GM23338 (cell line): ENCODE data around the gene ZNF648. TPM values are rescaled to one million over a fixed set of nuclear protein-coding genes. Genes with fewer than 3 reads are reported as not detected.

Experiments
- ATAC-seq: fragments of 200-7000 bp; cut with Tn5 transposase; 3 replicates; pipeline ENCODE4 v1.9.1; 2020
- DNase-seq: peaks from one replicate; pipeline ENCODE4 v3.0.0-alpha.2; 2015; ENCODE audit warnings: low spot score
- H2AFZ ChIP-seq: fragments of 200-600 bp; sonication (generic); 2 replicates; pipeline ENCODE4 v1.8.0; 2016; ENCODE audit warnings: antibody characterized with exemption, mild to moderate bottlenecking, moderate library complexity
- H3F3A ChIP-seq: fragments of 200-600 bp; sonication (generic); replicated peaks from 2 replicates; pipeline ENCODE4 v1.8.0; 2017; ENCODE audit warnings: antibody characterized with exemption, mixed run types, low read depth
- H3K27ac ChIP-seq: fragments of 200-600 bp; sonication (generic); 2 replicates; pipeline ENCODE4 v1.6.1; 2016; ENCODE audit warnings: low read depth
- H3K27me3 ChIP-seq: fragments of 200-600 bp; sonication (generic); 2 replicates; pipeline ENCODE4 v1.8.0; 2016; ENCODE audit warnings: mild to moderate bottlenecking, mixed run types, moderate library complexity; ENCODE audit not compliant: insufficient read depth
- H3K36me3 ChIP-seq: fragments of 200-600 bp; sonication (generic); 2 replicates; pipeline ENCODE4 v1.8.0; 2016; ENCODE audit warnings: mild to moderate bottlenecking; ENCODE audit not compliant: insufficient read depth
- H3K4me1 ChIP-seq: fragments of 200-600 bp; sonication (generic); 2 replicates; pipeline ENCODE4 v1.8.0; 2016; ENCODE audit warnings: mild to moderate bottlenecking, moderate library complexity; ENCODE audit not compliant: insufficient read depth
- H3K4me2 ChIP-seq: fragments of 200-600 bp; sonication (generic); 2 replicates; pipeline ENCODE4 v1.7.1; 2017; ENCODE audit warnings: mixed run types
- H3K4me3 ChIP-seq: fragments of 200-600 bp; sonication (generic); 2 replicates; pipeline ENCODE4 v1.6.1; 2016; ENCODE audit warnings: mixed run types
- H3K79me2 ChIP-seq: fragments of 200-600 bp; sonication (generic); replicated peaks from 2 replicates; pipeline ENCODE4 v1.8.0; 2017; ENCODE audit warnings: mild to moderate bottlenecking; ENCODE audit not compliant: insufficient read depth
- H3K9me2 ChIP-seq: fragments of 200-600 bp; sonication (generic); 2 replicates; pipeline ENCODE4 v1.8.0; 2017; ENCODE audit not compliant: insufficient read depth
- H4K20me1 ChIP-seq: fragments of 200-600 bp; sonication (generic); replicated peaks from 2 replicates; pipeline ENCODE4 v1.8.0; 2017; ENCODE audit warnings: mild to moderate bottlenecking; ENCODE audit not compliant: insufficient read depth
- H3K27ac Mint-ChIP-seq: 2 replicates; pipeline ENCODE4 v1.8.0; 2020; ENCODE audit warnings: inconsistent platforms, mild to moderate bottlenecking, moderate library complexity, mixed read lengths
- H3K27me3 Mint-ChIP-seq: 3 replicates; pipeline ENCODE4 v1.8.0; 2022; ENCODE audit warnings: low read depth, mild to moderate bottlenecking, moderate library complexity, mixed read lengths, inconsistent platforms; ENCODE audit not compliant: insufficient read depth, poor library complexity
- H3K36me3 Mint-ChIP-seq: 3 replicates; pipeline ENCODE4 v1.8.0; 2021; ENCODE audit warnings: low read depth, mild to moderate bottlenecking, inconsistent platforms, moderate library complexity, mixed read lengths
- H3K4me1 Mint-ChIP-seq: 3 replicates; pipeline ENCODE4 v1.8.0; 2020; ENCODE audit warnings: mild to moderate bottlenecking, inconsistent platforms, mixed read lengths
- H3K4me3 Mint-ChIP-seq: 3 replicates; pipeline ENCODE4 v1.8.0; 2021; ENCODE audit warnings: moderate library complexity, mild to moderate bottlenecking, inconsistent platforms, mixed read lengths
- H3K9me3 Mint-ChIP-seq: 3 replicates; pipeline ENCODE4 v1.8.0; 2020; ENCODE audit warnings: moderate library complexity, mild to moderate bottlenecking, inconsistent platforms, mixed read lengths
- CREB1 ChIP-seq: fragments of 250-450 bp; sonication (Bioruptor Pico); IDR thresholded peaks from 2 replicates; pipeline ENCODE4 v1.5.0; 2020; ENCODE audit warnings: low read depth, mild to moderate bottlenecking, moderate library complexity
- EZH2 ChIP-seq: fragments of 200-600 bp; sonication (generic); IDR thresholded peaks from one replicate; pipeline ENCODE4 v1.8.0; 2017; ENCODE audit warnings: antibody characterized with exemption, mild to moderate bottlenecking, low read depth; ENCODE audit not compliant: unreplicated experiment
- EZH2phosphoT487 ChIP-seq: fragments of 200-600 bp; sonication (generic); IDR thresholded peaks from one replicate; pipeline ENCODE4 v1.8.1; 2018; ENCODE audit warnings: antibody characterized with exemption; ENCODE audit not compliant: unreplicated experiment
- JUNB ChIP-seq: IDR thresholded peaks from one replicate; pipeline ENCODE4 v1.6.1; 2016; ENCODE audit warnings: antibody characterized with exemption; ENCODE audit not compliant: unreplicated experiment
- NANOG ChIP-seq: IDR thresholded peaks from 2 replicates; pipeline ENCODE4 v1.6.1; 2016; ENCODE audit warnings: antibody characterized with exemption, borderline replicate concordance
- POLR2AphosphoS5 ChIP-seq: IDR thresholded peaks from 2 replicates; pipeline ENCODE4 v1.6.1; 2016; ENCODE audit warnings: antibody characterized with exemption, low read depth
- STAT1 ChIP-seq: IDR thresholded peaks from one replicate; pipeline ENCODE4 v1.6.1; 2016; ENCODE audit warnings: antibody characterized with exemption; ENCODE audit not compliant: unreplicated experiment
- ZNF114 ChIP-seq: fragments of 250-450 bp; sonication (Bioruptor Pico); IDR thresholded peaks from 2 replicates; pipeline ENCODE4 v1.5.0; 2020; ENCODE audit warnings: mild to moderate bottlenecking, moderate library complexity
- ZNF331 ChIP-seq: fragments of 250-450 bp; sonication (Bioruptor Pico); IDR thresholded peaks from 2 replicates; pipeline ENCODE4 v1.5.0; 2020; ENCODE audit warnings: low read depth, mild to moderate bottlenecking, moderate library complexity
- polyA plus RNA-seq: library from polyadenylated mRNA; unstranded; fragments of >200 nt; fragmentation: Nextera tagmentation; extraction: Ambion mirVana; gene quantifications from 2 replicates; pipeline ENCODE4 v1.2.1, GENCODE V29; 2016
- total RNA-seq: library from RNA; depleted of rRNA; stranded (reverse); fragments of >200 nt; shearing (Covaris generic); gene quantifications from 2 replicates; pipeline ENCODE4 v1.2.3, GENCODE V29; 2014
- TF ChIP-seq, protein P1 (sequence below), 2 experiments: fragments of 200-600 bp in 1 of 2; sonication (generic) in 1 of 2; conservative IDR thresholded peaks; 2 replicates each; pipeline versions ENCODE4 v1.5.1 to v1.6.1; 2016 to 2017; ENCODE audit warnings: antibody characterized with exemption in 2 of 2, low read depth in 2 of 2, mild to moderate bottlenecking in 2 of 2, moderate library complexity in 1 of 2
- TF ChIP-seq, protein P2 (sequence below): IDR thresholded peaks from 2 replicates; pipeline ENCODE4 v1.6.1; 2016; ENCODE audit warnings: antibody characterized with exemption
- TF ChIP-seq, protein P3 (sequence below): fragments of 250-450 bp; sonication (Bioruptor Pico); IDR thresholded peaks from 2 replicates; pipeline ENCODE4 v1.5.0; 2020; ENCODE audit warnings: mild to moderate bottlenecking, moderate library complexity

ZNF648 gene
- total and polyA plus RNA-seq, 2 experiments from 2014 or later = 0.24 to 1.2 TPM

DNA sequence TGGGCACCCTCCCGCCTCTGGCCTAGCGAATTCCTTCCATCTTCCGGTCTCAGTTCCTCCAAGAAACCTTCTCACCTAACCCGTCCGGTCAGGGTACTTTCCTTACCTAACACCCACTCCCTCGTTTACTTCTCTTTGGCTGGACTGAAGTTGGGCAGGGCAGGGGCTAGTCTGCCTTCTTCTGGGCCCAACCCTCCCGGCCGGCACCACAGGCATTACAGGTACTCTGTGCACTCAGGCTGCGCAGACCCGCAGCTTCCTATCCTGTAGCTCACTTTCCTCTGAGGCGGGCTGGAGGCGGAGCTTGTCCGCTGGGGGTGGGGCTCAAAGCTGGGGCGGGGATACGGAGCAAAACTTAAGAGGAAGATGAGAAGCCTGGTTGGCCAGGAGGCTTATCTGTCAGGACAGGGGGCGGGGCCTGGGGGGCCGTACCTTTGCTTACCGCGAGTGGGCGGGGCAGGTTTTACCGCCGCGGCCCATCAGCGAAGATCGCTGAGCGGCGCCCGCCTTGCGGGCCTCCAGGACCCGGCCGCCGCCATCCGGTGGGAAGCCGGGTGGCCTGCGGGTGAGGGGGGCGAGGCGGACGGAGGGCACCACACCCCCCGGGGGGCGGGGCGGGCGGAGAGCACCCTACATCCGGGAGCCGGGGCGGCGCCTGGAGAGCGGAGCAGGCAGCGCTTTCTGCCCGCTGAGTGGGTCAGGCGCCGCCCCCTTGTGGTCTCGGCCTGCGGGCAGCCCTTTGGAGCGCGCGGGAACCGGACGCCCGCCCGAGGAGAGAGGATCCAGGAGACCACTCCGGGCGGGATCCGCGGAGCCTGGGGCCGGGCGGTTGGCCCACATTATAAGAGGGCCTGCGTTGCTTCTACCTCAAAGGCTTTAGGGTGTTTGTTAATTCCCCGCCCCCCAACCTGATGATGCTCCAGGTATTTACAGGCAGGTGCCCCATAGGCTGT lies 31.9 kb downstream of the ZNF648 start (continued):
- TF ChIP-seq, protein P1, sequence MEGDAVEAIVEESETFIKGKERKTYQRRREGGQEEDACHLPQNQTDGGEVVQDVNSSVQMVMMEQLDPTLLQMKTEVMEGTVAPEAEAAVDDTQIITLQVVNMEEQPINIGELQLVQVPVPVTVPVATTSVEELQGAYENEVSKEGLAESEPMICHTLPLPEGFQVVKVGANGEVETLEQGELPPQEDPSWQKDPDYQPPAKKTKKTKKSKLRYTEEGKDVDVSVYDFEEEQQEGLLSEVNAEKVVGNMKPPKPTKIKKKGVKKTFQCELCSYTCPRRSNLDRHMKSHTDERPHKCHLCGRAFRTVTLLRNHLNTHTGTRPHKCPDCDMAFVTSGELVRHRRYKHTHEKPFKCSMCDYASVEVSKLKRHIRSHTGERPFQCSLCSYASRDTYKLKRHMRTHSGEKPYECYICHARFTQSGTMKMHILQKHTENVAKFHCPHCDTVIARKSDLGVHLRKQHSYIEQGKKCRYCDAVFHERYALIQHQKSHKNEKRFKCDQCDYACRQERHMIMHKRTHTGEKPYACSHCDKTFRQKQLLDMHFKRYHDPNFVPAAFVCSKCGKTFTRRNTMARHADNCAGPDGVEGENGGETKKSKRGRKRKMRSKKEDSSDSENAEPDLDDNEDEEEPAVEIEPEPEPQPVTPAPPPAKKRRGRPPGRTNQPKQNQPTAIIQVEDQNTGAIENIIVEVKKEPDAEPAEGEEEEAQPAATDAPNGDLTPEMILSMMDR (conservative IDR thresholded peaks at IDR 0.05; ENCODE audit: low read depth in 2 of 2) = peak; percentile 31 to 45; a peak in 3 of 4 replicates
- TF ChIP-seq POLR2AphosphoS5 (peak; percentile 98), ZNF331 (no peak), STAT1 (no peak)
- TF ChIP-seq, protein P2, sequence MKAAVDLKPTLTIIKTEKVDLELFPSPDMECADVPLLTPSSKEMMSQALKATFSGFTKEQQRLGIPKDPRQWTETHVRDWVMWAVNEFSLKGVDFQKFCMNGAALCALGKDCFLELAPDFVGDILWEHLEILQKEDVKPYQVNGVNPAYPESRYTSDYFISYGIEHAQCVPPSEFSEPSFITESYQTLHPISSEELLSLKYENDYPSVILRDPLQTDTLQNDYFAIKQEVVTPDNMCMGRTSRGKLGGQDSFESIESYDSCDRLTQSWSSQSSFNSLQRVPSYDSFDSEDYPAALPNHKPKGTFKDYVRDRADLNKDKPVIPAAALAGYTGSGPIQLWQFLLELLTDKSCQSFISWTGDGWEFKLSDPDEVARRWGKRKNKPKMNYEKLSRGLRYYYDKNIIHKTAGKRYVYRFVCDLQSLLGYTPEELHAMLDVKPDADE = 0 out of 2 replicates have a peak, but pooled peaks have one; percentile 14

DNA sequence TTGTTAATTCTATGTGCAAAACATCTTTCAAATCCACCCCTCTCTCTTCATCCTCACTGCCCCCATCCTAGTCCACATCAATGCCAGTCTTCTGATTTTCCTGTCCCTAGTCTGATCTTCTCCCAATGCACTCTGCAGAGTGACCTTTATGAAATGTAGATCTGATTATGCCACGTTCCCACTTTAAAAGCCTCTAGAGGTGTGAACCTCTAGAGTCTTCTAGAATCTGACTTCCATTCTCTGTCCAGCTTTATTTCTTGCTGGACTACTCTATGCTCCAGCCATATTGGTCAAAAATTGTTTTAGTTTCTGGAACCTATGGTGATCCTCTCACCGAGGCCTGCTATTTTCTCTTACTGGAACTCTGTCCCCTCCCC lies 32.5 kb downstream of the ZNF648 start:
- Histone ChIP-seq H3K36me3 (no peaks in the 10 kb centered on the region), H3K27ac (peak overlapping the region; percentile 96), H3K27me3 (no peaks in the 10 kb centered on the region), H3K79me2 (peaks cover 10% of the 10 kb centered on the region), H3F3A (peaks cover 4% of the 10 kb centered on the region; the same call in 1 of the 2 replicates), H3K4me3 (peak overlapping the region; percentile 59), H3K4me1 (peaks cover 13% of the 10 kb centered on the region; the same call in 1 of the 2 replicates), H3K4me2 (peak overlapping the region; percentile 86), H4K20me1 (no peaks in the 10 kb centered on the region), H3K9me2 (no peaks in the 10 kb centered on the region), H2AFZ (peak overlapping the region; percentile 44)
- peaks cover 3% of the 10 kb centered on the region; the same call in 1 of the 3 replicates for H3K36me3 Mint-ChIP-seq
- peaks cover 5% of the 10 kb centered on the region for H3K27me3 Mint-ChIP-seq
- peaks cover 13% of the 10 kb centered on the region for H3K4me1 Mint-ChIP-seq
- DNase-seq (no peak), ATAC-seq (no peak)
- H3K9me3 Mint-ChIP-seq = no peaks in the 10 kb centered on the region
- H3K27ac Mint-ChIP-seq = peak overlapping the region; percentile 99
- peak overlapping the region; percentile 98 for H3K4me3 Mint-ChIP-seq
- TF ChIP-seq POLR2AphosphoS5 (no peak), JUNB (no peak), EZH2phosphoT487 (no peak), STAT1 (no peak), ZNF114 (CRISPR knock-in tag) (no peak), NANOG (no peak), ZNF331 (no peak), CREB1 (CRISPR knock-in tag) (no peak), EZH2 (no peak)
- TF ChIP-seq, protein P3, sequence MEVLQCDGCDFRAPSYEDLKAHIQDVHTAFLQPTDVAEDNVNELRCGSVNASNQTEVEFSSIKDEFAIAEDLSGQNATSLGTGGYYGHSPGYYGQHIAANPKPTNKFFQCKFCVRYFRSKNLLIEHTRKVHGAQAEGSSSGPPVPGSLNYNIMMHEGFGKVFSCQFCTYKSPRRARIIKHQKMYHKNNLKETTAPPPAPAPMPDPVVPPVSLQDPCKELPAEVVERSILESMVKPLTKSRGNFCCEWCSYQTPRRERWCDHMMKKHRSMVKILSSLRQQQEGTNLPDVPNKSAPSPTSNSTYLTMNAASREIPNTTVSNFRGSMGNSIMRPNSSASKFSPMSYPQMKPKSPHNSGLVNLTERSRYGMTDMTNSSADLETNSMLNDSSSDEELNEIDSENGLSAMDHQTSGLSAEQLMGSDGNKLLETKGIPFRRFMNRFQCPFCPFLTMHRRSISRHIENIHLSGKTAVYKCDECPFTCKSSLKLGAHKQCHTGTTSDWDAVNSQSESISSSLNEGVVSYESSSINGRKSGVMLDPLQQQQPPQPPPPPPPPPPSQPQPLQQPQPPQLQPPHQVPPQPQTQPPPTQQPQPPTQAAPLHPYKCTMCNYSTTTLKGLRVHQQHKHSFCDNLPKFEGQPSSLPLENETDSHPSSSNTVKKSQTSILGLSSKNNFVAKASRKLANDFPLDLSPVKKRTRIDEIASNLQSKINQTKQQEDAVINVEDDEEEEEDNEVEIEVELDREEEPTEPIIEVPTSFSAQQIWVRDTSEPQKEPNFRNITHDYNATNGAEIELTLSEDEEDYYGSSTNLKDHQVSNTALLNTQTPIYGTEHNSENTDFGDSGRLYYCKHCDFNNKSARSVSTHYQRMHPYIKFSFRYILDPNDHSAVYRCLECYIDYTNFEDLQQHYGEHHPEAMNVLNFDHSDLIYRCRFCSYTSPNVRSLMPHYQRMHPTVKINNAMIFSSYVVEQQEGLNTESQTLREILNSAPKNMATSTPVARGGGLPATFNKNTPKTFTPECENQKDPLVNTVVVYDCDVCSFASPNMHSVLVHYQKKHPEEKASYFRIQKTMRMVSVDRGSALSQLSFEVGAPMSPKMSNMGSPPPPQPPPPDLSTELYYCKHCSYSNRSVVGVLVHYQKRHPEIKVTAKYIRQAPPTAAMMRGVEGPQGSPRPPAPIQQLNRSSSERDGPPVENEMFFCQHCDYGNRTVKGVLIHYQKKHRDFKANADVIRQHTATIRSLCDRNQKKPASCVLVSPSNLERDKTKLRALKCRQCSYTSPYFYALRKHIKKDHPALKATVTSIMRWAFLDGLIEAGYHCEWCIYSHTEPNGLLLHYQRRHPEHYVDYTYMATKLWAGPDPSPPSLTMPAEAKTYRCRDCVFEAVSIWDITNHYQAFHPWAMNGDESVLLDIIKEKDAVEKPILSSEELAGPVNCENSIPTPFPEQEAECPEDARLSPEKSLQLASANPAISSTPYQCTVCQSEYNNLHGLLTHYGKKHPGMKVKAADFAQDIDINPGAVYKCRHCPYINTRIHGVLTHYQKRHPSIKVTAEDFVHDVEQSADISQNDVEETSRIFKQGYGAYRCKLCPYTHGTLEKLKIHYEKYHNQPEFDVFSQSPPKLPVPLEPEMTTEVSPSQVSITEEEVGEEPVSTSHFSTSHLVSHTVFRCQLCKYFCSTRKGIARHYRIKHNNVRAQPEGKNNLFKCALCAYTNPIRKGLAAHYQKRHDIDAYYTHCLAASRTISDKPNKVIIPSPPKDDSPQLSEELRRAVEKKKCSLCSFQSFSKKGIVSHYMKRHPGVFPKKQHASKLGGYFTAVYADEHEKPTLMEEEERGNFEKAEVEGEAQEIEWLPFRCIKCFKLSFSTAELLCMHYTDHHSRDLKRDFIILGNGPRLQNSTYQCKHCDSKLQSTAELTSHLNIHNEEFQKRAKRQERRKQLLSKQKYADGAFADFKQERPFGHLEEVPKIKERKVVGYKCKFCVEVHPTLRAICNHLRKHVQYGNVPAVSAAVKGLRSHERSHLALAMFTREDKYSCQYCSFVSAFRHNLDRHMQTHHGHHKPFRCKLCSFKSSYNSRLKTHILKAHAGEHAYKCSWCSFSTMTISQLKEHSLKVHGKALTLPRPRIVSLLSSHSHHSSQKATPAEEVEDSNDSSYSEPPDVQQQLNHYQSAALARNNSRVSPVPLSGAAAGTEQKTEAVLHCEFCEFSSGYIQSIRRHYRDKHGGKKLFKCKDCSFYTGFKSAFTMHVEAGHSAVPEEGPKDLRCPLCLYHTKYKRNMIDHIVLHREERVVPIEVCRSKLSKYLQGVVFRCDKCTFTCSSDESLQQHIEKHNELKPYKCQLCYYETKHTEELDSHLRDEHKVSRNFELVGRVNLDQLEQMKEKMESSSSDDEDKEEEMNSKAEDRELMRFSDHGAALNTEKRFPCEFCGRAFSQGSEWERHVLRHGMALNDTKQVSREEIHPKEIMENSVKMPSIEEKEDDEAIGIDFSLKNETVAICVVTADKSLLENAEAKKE (CRISPR knock-in tag) = no peak
